Muscle layer of duodenum (tissue), 2 donors: ENCODE data around the gene VTN.

Experiments
- H3K27ac ChIP-seq: one replicate; pipeline ENCODE4 v1.7.0; 2013; ENCODE audit warnings: mild to moderate bottlenecking, low read length
- H3K27me3 ChIP-seq: one replicate; pipeline ENCODE4 v1.7.0; 2013; ENCODE audit warnings: low read depth, mild to moderate bottlenecking, control low read depth, low read length
- H3K36me3 ChIP-seq, 2 donors: one replicate each; pipeline ENCODE4 v1.7.0; 2013; ENCODE audit warnings: low read length in 2 of 2, control low read depth in 1 of 2, mild to moderate bottlenecking in 1 of 2; ENCODE audit not compliant: insufficient read depth in 2 of 2, control insufficient read depth in 1 of 2
- H3K4me1 ChIP-seq, 2 donors: one replicate each; pipeline ENCODE4 v1.7.0; 2013; ENCODE audit warnings: low read length in 2 of 2, mild to moderate bottlenecking in 2 of 2, control low read depth in 1 of 2, moderate library complexity in 1 of 2; ENCODE audit not compliant: insufficient read depth in 2 of 2, control insufficient read depth in 1 of 2
- H3K4me3 ChIP-seq, 2 donors: one replicate each; pipeline ENCODE4 v1.7.0; 2013; ENCODE audit warnings: low read length in 2 of 2, low read depth in 1 of 2, mild to moderate bottlenecking in 1 of 2
- H3K9me3 ChIP-seq, 2 donors: one replicate each; pipeline ENCODE4 v1.7.0; 2013; ENCODE audit warnings: low read length in 2 of 2, control low read depth in 1 of 2, mild to moderate bottlenecking in 1 of 2; ENCODE audit not compliant: control insufficient read depth in 1 of 2
- donor health status: healthy.

Gene VTN

DNA sequence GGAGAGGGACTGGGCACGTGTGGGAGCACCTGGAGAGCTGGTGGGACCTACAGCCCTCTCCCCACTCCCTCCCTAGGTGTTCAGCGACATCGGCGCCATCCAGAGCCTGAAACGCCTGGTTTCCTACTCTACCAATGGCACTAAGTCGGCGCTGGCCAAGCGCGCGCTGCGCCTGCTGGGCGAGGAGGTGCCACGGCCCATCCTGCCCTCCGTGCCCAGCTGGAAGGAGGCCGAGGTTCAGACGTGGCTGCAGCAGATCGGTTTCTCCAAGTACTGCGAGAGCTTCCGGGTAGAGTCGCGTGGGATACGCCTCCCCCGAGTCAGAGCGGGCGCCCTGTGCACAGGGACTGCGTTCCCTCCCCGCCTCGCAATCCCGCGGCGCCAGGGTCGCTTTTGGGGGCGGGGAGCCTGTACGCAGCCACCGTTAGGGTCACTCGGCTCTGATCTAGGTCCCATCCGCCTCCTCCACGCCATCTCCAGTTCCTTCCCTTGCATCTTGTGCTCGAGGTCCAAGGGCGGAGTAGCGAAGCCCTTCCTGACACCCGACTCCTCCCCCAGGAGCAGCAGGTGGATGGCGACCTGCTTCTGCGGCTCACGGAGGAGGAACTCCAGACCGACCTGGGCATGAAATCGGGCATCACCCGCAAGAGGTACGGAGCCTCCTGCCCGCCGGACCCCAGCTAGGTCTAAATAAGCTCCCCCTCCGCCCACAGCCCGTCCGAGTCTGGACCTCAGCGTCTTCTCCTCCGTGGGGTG, 14.4 kb upstream of the VTN start:
- H3K27me3 ChIP-seq: no peaks in the 10 kb centered on the region
- peaks cover 11 to 23% of the 10 kb centered on the region in 2 donors for H3K36me3 ChIP-seq
- H3K4me3 ChIP-seq: peak overlapping the region; percentile 51 to 63
- H3K4me1 ChIP-seq: peaks cover 0 to 14% of the 10 kb centered on the region in 2 donors
- no peaks in the 10 kb centered on the region for H3K9me3 ChIP-seq
- no peak overlapping the region for H3K27ac ChIP-seq

DNA sequence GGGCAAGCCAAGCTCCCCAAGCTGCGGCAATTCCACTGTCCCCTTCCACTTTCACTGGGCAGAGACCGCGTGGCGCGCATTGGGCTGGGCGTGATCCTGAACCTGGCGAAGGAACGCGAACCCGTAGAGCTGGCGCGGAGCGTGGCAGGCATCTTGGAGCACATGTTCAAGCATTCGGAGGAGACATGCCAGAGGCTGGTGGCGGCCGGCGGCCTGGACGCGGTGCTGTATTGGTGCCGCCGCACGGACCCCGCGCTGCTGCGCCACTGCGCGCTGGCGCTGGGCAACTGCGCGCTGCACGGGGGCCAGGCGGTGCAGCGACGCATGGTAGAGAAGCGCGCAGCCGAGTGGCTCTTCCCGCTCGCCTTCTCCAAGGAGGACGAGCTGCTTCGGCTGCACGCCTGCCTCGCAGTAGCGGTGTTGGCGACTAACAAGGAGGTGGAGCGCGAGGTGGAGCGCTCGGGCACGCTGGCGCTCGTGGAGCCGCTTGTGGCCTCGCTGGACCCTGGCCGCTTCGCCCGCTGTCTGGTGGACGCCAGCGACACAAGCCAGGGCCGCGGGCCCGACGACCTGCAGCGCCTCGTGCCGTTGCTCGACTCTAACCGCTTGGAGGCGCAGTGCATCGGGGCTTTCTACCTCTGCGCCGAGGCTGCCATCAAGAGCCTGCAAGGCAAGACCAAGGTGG, 11.2 kb upstream of the VTN start:
- H3K27ac ChIP-seq: no peak overlapping the region
- peak overlapping the region in 1 of 2 donors; percentile 28 for H3K4me3 ChIP-seq
- peaks cover 0 to 6% of the 10 kb centered on the region in 2 donors for H3K36me3 ChIP-seq
- no peaks in the 10 kb centered on the region for H3K9me3 ChIP-seq
- no peaks in the 10 kb centered on the region for H3K27me3 ChIP-seq
- H3K4me1 ChIP-seq: peaks cover 0 to 14% of the 10 kb centered on the region in 2 donors

DNA sequence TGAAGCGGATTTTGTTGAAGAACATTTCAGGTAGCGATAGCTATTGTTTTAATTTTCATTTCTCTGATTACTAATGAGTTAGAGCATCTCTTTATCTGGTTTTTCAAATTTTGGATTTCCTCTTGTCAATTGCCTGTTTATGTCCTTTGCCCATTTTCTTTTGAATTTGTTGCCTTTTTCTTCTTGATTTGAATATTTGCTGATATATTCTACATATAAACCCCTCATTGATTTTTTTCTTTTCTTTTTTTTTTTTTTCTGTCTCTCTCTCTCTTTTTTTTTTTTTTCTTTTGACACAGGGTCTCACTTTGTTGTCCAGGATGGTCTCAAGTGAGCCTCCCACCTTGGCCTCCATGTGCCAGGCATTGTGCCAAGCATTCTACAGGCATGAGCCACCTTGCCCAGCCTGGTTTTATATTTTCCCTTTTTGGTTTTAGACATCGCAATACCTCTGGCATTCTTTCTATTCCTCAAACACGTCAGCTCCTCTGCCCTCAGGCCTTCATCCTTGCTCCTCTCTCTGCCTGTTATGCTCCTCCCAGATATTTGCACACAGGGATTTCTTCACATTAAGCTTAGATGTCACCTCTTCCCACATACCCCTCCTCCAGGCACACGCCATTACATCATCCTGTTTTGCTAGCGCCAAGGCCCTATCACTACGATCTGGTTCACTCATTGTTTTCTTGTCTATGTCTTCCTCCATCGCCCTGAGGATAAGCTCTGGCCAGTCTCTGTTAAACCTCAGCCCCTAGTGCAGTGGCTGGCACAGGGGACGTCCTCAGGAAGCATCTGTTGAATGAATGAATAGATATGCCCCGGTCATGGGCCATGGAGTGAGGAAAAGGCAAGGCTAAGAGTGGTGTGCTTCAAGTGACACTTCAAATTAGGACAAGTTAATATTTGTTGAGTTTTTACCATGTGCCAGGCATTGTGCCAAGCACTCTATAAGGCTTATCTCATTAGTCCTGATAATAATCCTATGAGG, 10.0 kb upstream of the VTN start:
- no peaks in the 10 kb centered on the region for H3K9me3 ChIP-seq
- no peaks in the 10 kb centered on the region for H3K27me3 ChIP-seq
- no peak overlapping the region for H3K27ac ChIP-seq
- no peak overlapping the region for H3K4me3 ChIP-seq
- H3K4me1 ChIP-seq: peaks cover 0 to 11% of the 10 kb centered on the region in 2 donors
- peaks cover 0 to 6% of the 10 kb centered on the region in 2 donors for H3K36me3 ChIP-seq

DNA sequence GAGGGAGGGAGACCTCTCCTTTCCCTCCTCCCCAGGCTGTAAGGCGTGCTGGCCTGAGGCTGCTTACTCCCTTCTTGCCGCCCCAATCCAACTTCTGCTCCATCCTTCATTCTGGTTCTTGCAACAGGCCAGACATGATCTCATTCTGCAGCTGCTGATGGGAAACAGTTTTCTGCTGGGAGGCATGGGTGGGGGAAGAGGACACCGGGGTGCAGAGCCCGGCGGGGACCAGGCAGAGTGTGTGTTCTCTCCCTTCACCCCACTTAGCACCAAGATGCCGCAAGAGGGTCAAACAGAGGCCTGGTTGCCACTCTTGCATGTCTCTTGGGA, 2.8 kb upstream of the VTN start:
- Histone ChIP-seq H3K9me3 (no peaks in the 10 kb centered on the region), H3K27ac (no peak overlapping the region), H3K36me3 (no peaks in the 10 kb centered on the region), H3K27me3 (peaks cover 5% of the 10 kb centered on the region), H3K4me1 (peaks cover 16% of the 10 kb centered on the region in 2 donors), H3K4me3 (peak overlapping the region; percentile 55 to 78)

DNA sequence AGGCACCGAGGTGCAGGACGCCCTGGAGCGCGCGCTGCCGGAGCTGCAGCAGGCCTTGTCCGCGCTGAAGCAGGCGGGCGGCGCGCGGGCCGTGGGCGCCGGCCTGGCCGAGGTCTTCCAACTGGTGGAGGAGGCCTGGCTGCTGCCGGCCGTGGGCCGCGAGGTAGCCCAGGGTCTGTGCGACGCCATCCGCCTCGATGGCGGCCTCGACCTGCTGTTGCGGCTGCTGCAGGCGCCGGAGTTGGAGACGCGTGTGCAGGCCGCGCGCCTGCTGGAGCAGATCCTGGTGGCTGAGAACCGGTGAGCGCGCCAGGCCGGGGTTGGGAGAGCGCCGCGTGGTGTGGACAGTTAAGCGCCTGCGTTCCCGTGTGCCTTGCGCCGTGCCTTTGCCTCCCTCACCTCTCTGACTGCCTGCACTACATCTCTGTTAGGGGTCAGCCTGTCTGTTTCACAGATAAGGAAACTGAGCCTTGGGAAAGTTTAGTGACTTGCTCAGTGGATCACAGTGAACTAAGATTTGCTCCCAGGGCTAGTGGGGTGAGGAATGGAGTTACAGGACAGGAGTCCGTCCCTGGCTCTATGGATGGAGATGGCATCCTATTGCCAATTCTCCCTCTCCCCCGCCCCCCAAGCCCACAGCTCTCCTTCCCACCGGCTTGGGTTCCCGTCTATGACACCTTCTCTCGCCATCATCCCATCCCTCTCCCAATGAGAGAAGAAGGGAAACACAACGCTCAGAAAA, 2.3 kb upstream of the VTN start:
- Histone ChIP-seq H3K4me3 (peak overlapping the region; percentile 55 to 78), H3K9me3 (no peaks in the 10 kb centered on the region), H3K27ac (no peak overlapping the region), H3K27me3 (peaks cover 5% of the 10 kb centered on the region), H3K36me3 (no peaks in the 10 kb centered on the region), H3K4me1 (peaks cover 16% of the 10 kb centered on the region in 2 donors)

DNA sequence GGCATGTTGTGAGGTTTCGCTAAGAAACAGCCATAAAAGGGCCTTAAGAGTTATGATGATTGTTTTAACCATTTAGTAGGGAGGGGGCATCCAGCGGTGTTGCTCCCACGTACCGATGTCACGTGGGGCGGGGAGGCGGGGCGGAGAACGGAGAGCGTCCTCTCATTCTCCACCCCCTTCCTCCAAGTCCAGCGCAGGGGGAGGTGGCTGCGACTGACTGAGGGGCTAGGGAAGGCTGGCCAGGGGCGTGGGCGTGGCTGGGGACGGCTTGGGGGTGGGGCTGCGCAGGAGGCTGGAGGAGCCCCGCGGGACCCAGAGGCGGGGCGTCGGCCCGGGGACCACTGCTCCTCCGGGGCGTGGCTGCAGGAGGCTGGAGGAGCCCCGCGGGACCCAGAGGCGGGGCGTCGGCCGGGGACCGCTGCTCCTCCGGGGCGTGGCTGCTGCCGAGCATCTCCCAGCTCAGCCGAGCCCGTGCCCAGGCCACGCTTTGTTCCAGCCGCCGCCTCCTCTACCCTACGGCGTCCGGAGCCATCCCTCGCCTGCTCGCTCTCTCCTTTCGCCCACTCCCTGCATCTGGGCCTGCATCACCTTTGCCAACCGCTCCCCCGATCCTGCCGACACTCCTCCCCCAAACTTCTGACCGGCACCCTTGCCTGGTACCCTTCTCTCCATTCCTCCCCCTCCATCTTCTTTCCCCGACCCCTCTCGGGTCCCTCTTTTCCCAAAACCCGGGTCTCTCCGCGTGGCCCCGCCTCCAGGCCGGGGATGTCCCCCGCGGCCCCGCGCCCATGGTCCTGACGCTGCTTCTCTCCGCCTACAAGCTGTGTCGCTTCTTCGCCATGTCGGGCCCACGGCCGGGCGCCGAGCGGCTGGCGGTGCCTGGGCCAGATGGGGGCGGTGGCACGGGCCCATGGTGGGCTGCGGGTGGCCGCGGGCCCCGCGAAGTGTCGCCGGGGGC, 1.4 kb upstream of the VTN start, which contains the start of gene SARM1:
TSS of gene SARM1 (plus strand) at position 450 of the 958 bp plus-strand sequence. CDS start at position 789, 339 bp downstream.
- H3K36me3 ChIP-seq: peaks cover 0 to under 1% of the 10 kb centered on the region in 2 donors
- peaks cover 16% of the 10 kb centered on the region in 2 donors for H3K4me1 ChIP-seq
- peak within 1 kb of the TSS; percentile 60 to 78 for H3K4me3 ChIP-seq
- H3K9me3 ChIP-seq: no peaks in the 10 kb centered on the region
- H3K27me3 ChIP-seq: peaks cover 5% of the 10 kb centered on the region
- peak within 1 kb of the TSS; percentile 56 for H3K27ac ChIP-seq

DNA sequence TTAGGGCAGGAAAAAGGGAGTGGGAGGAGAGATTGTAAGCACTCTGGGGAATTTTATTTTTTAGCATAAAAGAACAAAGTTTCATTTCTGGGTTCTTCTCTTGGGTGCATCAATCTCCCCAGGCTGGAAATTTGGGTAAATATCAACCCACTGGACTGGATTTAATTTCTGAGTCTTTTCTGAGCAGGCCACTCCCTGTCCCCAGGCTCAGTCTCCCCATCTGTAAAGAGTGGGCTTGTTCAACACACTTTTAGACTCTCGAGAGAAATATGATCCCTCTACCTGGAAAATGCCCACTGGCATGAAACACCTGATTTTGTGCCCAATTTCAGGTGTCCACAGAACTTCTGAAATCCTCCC, 617 bp upstream of the VTN start:
- Histone ChIP-seq H3K4me1 (peaks cover 16% of the 10 kb centered on the region in 2 donors), H3K9me3 (no peaks in the 10 kb centered on the region), H3K4me3 (no peak overlapping the region), H3K27me3 (peaks cover 5% of the 10 kb centered on the region), H3K27ac (peak overlapping the region; percentile 56), H3K36me3 (peaks cover 0 to 4% of the 10 kb centered on the region in 2 donors)

DNA sequence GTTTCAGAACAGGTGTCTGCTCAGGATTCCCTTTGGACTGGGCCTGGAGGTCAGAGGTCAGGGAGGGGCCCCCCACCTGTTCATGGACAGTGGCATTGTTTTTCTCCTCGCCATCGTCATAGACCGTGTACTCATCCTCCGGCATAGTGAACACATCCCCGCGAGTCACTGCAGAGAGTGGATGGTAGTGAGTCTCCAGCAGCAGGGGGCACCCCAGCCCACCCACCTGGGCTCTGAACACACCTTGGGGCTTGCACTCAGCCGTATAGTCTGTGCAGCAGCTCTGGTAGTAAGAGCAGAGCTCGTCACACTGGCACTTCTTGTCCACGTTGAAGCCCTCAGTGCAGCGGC, 448 bp downstream of the VTN start:
- Histone ChIP-seq H3K4me3 (no peak overlapping the region), H3K9me3 (no peaks in the 10 kb centered on the region), H3K36me3 (peaks cover 0 to 12% of the 10 kb centered on the region in 2 donors), H3K4me1 (peaks cover 16% of the 10 kb centered on the region in 2 donors), H3K27ac (no peak overlapping the region), H3K27me3 (peaks cover 5% of the 10 kb centered on the region)

DNA sequence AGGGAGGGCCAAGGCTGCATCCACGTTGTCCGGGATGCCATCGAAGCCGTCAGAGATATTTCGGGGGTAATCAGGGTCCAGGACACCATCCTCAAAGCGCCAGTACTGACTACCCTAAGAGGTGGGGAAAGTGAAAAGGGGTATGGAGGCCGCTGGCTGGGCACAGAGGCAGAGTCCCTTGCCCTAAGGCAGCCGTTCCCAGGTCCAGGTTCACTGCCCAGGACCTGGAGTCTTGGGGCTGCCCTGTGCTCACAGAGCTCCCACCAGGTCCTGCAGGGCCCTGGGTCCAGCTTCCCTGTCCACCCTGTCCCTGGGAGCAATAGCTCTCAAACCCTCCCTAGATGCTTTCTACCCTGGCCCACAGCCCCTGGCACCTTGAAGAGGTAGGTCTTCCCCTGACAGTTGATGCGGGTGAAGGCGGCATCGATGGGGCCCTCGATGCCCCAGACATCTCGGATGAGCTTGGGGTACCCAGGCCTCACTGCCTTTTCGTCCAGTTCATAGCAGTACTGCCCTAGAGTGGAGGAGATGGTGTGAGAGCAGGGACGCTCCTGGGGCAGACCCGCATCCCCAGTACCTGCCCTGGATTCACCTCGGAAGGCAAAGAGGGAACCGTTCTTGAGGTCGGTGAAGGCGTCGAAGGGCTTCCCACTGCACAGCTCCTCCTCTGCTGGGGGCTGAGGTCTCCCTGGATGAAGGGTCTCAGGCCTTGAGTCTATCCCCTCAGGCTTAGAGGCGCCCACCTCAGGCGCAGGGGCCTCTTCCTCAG, 1.0 kb downstream of the VTN start:
- Histone ChIP-seq H3K4me3 (no peak overlapping the region), H3K36me3 (peaks cover 0 to 16% of the 10 kb centered on the region in 2 donors), H3K27ac (no peak overlapping the region)

More for the DNA sequence above, 1.0 kb downstream of the VTN start:
- peaks cover 5% of the 10 kb centered on the region for H3K27me3 ChIP-seq
- H3K4me1 ChIP-seq: peaks cover 16% of the 10 kb centered on the region in 2 donors
- H3K9me3 ChIP-seq: no peaks in the 10 kb centered on the region
